Heart right ventricle (tissue), 16 donors: ENCODE measurements around the gene TNRC6B. TPM values are rescaled to one million over a fixed set of nuclear protein-coding genes. Genes with fewer than 3 reads are reported as not detected.

Experiments
- ATAC-seq, 8 donors: fragments of 200-7000 bp; cut with Tn5 transposase; one replicate each; pipeline ENCODE4 v1.9.1; 2020; ENCODE audit warnings: mild to moderate bottlenecking in 8 of 8, moderate library complexity in 8 of 8, moderate number of reproducible peaks in 1 of 8
- DNase-seq, 2 donors: peaks; one replicate each; pipeline ENCODE4 v3.0.0-alpha.2; 2020
- H3K27ac ChIP-seq, 10 donors: fragments of 200-600 bp; sonication (generic) in 2 of 10; one replicate each; pipeline versions ENCODE4 v1.5.0 to v1.8.0; 2020 to 2022; ENCODE audit warnings: mild to moderate bottlenecking in 3 of 10
- H3K27me3 ChIP-seq, 7 donors: fragments of 200-600 bp; one replicate each; pipeline ENCODE4 v1.8.0; 2021 to 2022; ENCODE audit warnings: mild to moderate bottlenecking in 2 of 7
- H3K36me3 ChIP-seq, 9 donors: fragments of 200-600 bp; sonication (generic) in 1 of 9; one replicate each; pipeline versions ENCODE4 v1.5.0 to v1.8.0; 2020 to 2022; ENCODE audit warnings: mild to moderate bottlenecking in 2 of 9
- H3K4me1 ChIP-seq, 9 donors: fragments of 200-600 bp; sonication (generic) in 1 of 9; one replicate each; pipeline versions ENCODE4 v1.5.0 to v1.8.0; 2020 to 2022; ENCODE audit warnings: mild to moderate bottlenecking in 4 of 9
- H3K4me3 ChIP-seq, 10 donors: fragments of 200-600 bp; sonication (generic) in 2 of 10; one replicate each; pipeline versions ENCODE4 v1.5.0 to v1.8.0; 2020 to 2022; ENCODE audit warnings: mild to moderate bottlenecking in 7 of 10, moderate library complexity in 2 of 10
- H3K9me3 ChIP-seq, 11 donors: fragments of 200-600 bp in 10 of 11; sonication (generic) in 2 of 11; one replicate each; pipeline versions ENCODE4 v1.5.0 to v1.8.0; 2013 to 2022; ENCODE audit warnings: mild to moderate bottlenecking in 2 of 11, control low read depth in 1 of 11, moderate library complexity in 1 of 11
- WGBS, 2 donors: extraction: QIAGEN DNeasy Blood & Tissue Kit; methylation state at CpG; one replicate each; pipeline ENCODE4 v1.1.7; 2013; ENCODE audit warnings: inconsistent platforms in 1 of 2; 5-methylcytosine and 5-hydroxymethylcytosine counted together
- intact Hi-C, 10 donors: fragments of 100-400 bp; cut with DNase I; formaldehyde crosslinking; loops; one replicate each; pipeline versions ENCODE4 v1.11.1 to v1.14.2; 2022
- polyA plus RNA-seq, 2 donors: library from polyadenylated mRNA; stranded (reverse); fragments of 200-250 nt; gene quantifications; one replicate each; pipeline ENCODE4 v1.2.3, GENCODE V29; 2013
- total RNA-seq, 10 donors: library from RNA; stranded (reverse); fragmentation: NEBNext Ultra II Directional in 3 of 10; extraction: Animal tissue kit (Norgen Biotek cat#: 25700) in 3 of 10; gene quantifications; one replicate each; pipeline versions ENCODE4 v1.2.1 to v1.2.4, GENCODE V29; 2021 to 2023
- TF ChIP-seq, protein P1 (sequence below), 9 donors: fragments of 200-600 bp; sonication (generic) in 2 of 9; IDR thresholded peaks; one replicate each; pipeline versions ENCODE4 v1.5.0 to v1.8.0; 2021 to 2022; ENCODE audit warnings: antibody characterized with exemption in 9 of 9, mild to moderate bottlenecking in 5 of 9, moderate library complexity in 1 of 9
- donor health status: Arrhythmogenic right ventricular cardiomyopathy.
- donor health status: ischemic (EF 13 %, LVEDD 7.1; RV severe dilation, severe dysfunction).
- donor health status: healthy with polysubstance abuse.
- donor health status: DM: no; HTN: yes; CAD: no.
- donor health status: DM: no; HTN: no; CAD: no.
- donor health status: ischemic (EF 25% LVEDD 6.9; RV normal size, moderate dysfunction).
- donor health status: ischemic (EF 25% LVEDD 5.7; RV mildly dilated, moderate dysfunction).
- donor health status: healthy.
- donor health status: DM: yes; HTN: yes; CAD: no.
- donor health status: Ischemic cardiomyopathy.
- donor health status: ischemic (EF 35%, LVEDD 5.7; RV mildly dilated, moderate dysfunction).
- donor health status: nonischemic (EF 11% LVEDD 7.7; RV severe dilation, severe dysfunction).
- donor health status: DM: yes; HTN: yes; CAD: no.
- donor health status: PGD.
- donor health status: ischemic (EF 29% LVEDD 5.4; RV normal size, mild dysfunction).
- donor health status: nonischemic (EF 23%, LVEDD 6.1; RV moderate dilation, normal function).

The TNRC6B gene
- total and polyA plus RNA-seq, 12 donors = 1.7 to 62.5 (median 53.9) TPM

DNA sequence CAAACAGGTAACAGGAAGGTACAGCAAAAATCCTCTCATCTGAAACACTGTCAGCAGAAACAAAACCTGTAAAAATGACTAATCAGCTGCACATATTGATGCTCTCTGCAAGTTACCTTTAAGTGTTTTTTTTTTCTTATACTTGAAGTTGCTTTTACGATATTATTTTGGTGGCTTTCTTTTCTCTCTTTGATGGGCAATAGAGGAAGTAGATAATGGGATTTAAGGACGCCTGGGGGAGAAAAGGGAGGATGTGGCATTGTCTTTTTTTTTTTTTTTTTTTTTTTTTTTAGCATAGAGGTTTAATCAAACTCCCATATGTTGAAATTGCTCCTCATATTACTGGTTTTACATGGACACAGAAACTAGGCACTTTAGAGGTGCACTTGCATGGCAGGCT, 157.2 kb downstream of the TNRC6B start:
- H3K4me1 ChIP-seq = peaks cover 0 to 33% (median 0%) of the 10 kb centered on the region in 9 donors
- intact Hi-C loops = no loop called here
- no peaks in the 10 kb centered on the region for H3K9me3 ChIP-seq
- H3K4me3 ChIP-seq = no peak overlapping the region
- no peak overlapping the region for H3K27ac ChIP-seq
- DNase-seq (no peak), ATAC-seq (no peak)
- peaks cover 0 to 53% (median 0%) of the 10 kb centered on the region in 9 donors for H3K36me3 ChIP-seq
- TF ChIP-seq, protein P1, sequence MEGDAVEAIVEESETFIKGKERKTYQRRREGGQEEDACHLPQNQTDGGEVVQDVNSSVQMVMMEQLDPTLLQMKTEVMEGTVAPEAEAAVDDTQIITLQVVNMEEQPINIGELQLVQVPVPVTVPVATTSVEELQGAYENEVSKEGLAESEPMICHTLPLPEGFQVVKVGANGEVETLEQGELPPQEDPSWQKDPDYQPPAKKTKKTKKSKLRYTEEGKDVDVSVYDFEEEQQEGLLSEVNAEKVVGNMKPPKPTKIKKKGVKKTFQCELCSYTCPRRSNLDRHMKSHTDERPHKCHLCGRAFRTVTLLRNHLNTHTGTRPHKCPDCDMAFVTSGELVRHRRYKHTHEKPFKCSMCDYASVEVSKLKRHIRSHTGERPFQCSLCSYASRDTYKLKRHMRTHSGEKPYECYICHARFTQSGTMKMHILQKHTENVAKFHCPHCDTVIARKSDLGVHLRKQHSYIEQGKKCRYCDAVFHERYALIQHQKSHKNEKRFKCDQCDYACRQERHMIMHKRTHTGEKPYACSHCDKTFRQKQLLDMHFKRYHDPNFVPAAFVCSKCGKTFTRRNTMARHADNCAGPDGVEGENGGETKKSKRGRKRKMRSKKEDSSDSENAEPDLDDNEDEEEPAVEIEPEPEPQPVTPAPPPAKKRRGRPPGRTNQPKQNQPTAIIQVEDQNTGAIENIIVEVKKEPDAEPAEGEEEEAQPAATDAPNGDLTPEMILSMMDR (IDR thresholded peaks at IDR 0.05) = no peak
- 51 to 74% methylated on average over 2 of the region's 2 CpGs for WGBS, 2 donors
- H3K27me3 ChIP-seq = no peaks in the 10 kb centered on the region

GRCh38 chr22:40335358-40335757, 157.6 kb downstream of the TNRC6B start:
- H3K4me1 ChIP-seq = peaks cover 0 to 28% (median 0%) of the 10 kb centered on the region in 9 donors
- WGBS, 2 donors = 67 to 72% methylated on average over 2 of the region's 2 CpGs
- intact Hi-C loops = no loop called here

DNA sequence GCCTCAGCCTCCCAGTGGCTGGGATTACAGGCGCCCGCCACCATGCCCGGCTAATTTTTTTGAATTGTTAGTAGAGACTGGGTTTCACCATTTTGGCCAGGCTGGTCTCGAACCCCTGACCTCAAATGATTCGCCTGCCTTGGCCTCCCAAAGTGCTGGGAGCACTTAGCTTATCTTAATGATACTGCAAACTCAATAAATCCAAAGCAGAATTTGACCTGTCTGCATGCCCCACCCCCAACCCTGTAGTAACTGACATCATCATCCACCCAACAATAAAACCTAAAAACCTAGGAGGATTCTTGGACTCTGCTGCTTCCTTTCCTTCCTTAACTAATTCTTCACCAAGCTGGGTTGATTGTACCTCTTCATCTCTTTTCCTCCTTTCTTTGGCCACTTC, 162.3 kb downstream of the TNRC6B start:
- intact Hi-C loops = loop anchor here in 3 of 10 donors (10.0 kb wide), 2 partner anchors 295 to 805 kb away; partner anchors contain the start of gene RPS19BP1 (in 1 of the 3)
- 92 to 93% methylated on average over 5 of the region's 5 CpGs for WGBS, 2 donors
- Histone ChIP-seq H3K4me3 (no peak overlapping the region), H3K4me1 (peaks cover 0 to 20% (median 0%) of the 10 kb centered on the region in 9 donors), H3K9me3 (no peaks in the 10 kb centered on the region), H3K27me3 (no peaks in the 10 kb centered on the region), H3K36me3 (peaks cover 0 to 11% (median 0%) of the 10 kb centered on the region in 9 donors), H3K27ac (no peak overlapping the region)
- TF ChIP-seq, protein P1 (IDR thresholded peaks at IDR 0.05) = no peak
- no peak for ATAC-seq
- no peak for DNase-seq

More at GRCh38 chr22:40335358-40335757, 157.6 kb downstream of the TNRC6B start:
- no peaks in the 10 kb centered on the region for H3K27me3 ChIP-seq
- DNase-seq (no peak), ATAC-seq (no peak)
- TF ChIP-seq, protein P1 (IDR thresholded peaks at IDR 0.05) = no peak
- H3K36me3 ChIP-seq = peaks cover 0 to 48% (median 0%) of the 10 kb centered on the region in 9 donors
- H3K27ac ChIP-seq = no peak overlapping the region
- H3K9me3 ChIP-seq = no peaks in the 10 kb centered on the region
- no peak overlapping the region for H3K4me3 ChIP-seq

DNA sequence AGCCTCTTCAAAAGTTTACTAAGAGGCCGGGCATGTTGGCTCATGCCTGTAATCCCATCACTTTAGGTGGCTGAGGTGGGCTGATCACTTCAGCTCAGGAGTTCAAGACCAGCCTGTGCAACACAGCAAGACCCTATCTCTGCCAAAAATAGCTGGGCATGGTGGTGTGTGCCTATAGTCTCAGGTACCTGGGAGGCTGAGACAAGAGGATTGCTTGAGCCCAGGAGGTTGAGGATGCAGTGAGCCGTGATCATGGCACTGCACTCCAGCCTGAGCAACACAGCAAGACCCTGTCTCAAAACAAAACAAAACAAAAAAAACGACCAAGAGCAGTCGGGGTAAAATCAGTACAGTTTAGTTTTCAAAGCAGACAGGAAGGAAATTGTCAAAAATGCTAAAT, 163.9 kb downstream of the TNRC6B start:
- ATAC-seq (no peak), DNase-seq (no peak)
- Histone ChIP-seq H3K27me3 (no peaks in the 10 kb centered on the region), H3K4me1 (peaks cover 0 to 13% (median 6%) of the 10 kb centered on the region in 9 donors), H3K27ac (no peak overlapping the region), H3K36me3 (peaks cover 0 to 5% (median 0%) of the 10 kb centered on the region in 9 donors), H3K4me3 (no peak overlapping the region), H3K9me3 (no peaks in the 10 kb centered on the region)
- intact Hi-C loops = loop anchor here in 3 of 10 donors (10.0 kb wide), 2 partner anchors 297 to 807 kb away; partner anchors contain the start of gene RPS19BP1 (in 1 of the 3)
- TF ChIP-seq, protein P1 (IDR thresholded peaks at IDR 0.05) = no peak
- WGBS, 2 donors = 63 to 67% methylated on average over 4 of the region's 4 CpGs
